OCI-LY1 (cell line): ENCODE data around the gene MELTF.
"Not testable (repeated sequence)": the region's sequence is repeated elsewhere in the genome, so short reads cannot be mapped to it uniquely, and the experiment has no call there.

Experiments
- H2AFZ ChIP-seq: fragments of 200-600 bp; sonication (generic), shearing (Covaris generic); 2 replicates; pipeline ENCODE4 v1.6.0; 2014; ENCODE audit warnings: antibody characterized with exemption, mild to moderate bottlenecking, low read length
- H3F3A ChIP-seq: fragments of 200-600 bp; sonication (generic), shearing (Covaris generic); 2 replicates; pipeline ENCODE4 v1.6.0; 2014; ENCODE audit warnings: mild to moderate bottlenecking, antibody characterized with exemption, low read length, moderate library complexity; ENCODE audit not compliant: insufficient read depth
- H3K27ac ChIP-seq: fragments of 200-600 bp; sonication (generic); 2 replicates; pipeline ENCODE4 v1.5.1; 2014; ENCODE audit warnings: low read length, mixed run types, mild to moderate bottlenecking, low read depth; ENCODE audit not compliant: poor library complexity, severe bottlenecking
- H3K27me3 ChIP-seq: fragments of 200-600 bp; sonication (generic); 2 replicates; pipeline ENCODE4 v1.6.0; 2014; ENCODE audit warnings: antibody characterized with exemption, mild to moderate bottlenecking, low read length, moderate library complexity; ENCODE audit not compliant: insufficient read depth
- H3K36me3 ChIP-seq: fragments of 200-600 bp; sonication (generic); 2 replicates; pipeline ENCODE4 v1.6.1; 2014; ENCODE audit warnings: mild to moderate bottlenecking, antibody characterized with exemption, low read length, moderate library complexity, mixed read lengths; ENCODE audit not compliant: insufficient read depth
- H3K4me1 ChIP-seq: fragments of 200-600 bp; sonication (generic); 2 replicates; pipeline ENCODE4 v1.5.1; 2014; ENCODE audit warnings: mild to moderate bottlenecking, low read length, moderate library complexity; ENCODE audit not compliant: insufficient read depth, severe bottlenecking
- H3K4me2 ChIP-seq: fragments of 200-600 bp; sonication (generic), shearing (Covaris generic); 2 replicates; pipeline ENCODE4 v1.6.1; 2014; ENCODE audit warnings: low read length
- H3K4me3 ChIP-seq: fragments of 200-600 bp; sonication (generic); 2 replicates; pipeline ENCODE4 v1.5.1; 2014; ENCODE audit warnings: low read length, low read depth, mild to moderate bottlenecking, mixed read lengths; ENCODE audit not compliant: poor library complexity, severe bottlenecking
- H3K79me2 ChIP-seq: fragments of 200-600 bp; shearing (Covaris generic); 2 replicates; pipeline ENCODE4 v1.6.1; 2016; ENCODE audit warnings: mixed run types, low read length, mixed read lengths; ENCODE audit not compliant: insufficient read depth
- H3K9ac ChIP-seq: fragments of 200-600 bp; sonication (generic), shearing (Covaris generic); 2 replicates; pipeline ENCODE4 v1.6.1; 2014; ENCODE audit warnings: mild to moderate bottlenecking, low read length, mixed read lengths
- H3K9me2 ChIP-seq: fragments of 200-600 bp; sonication (generic), shearing (Covaris generic); 2 replicates; pipeline ENCODE4 v1.6.1; 2014; ENCODE audit warnings: low read depth, mild to moderate bottlenecking, low read length, mixed read lengths
- H3K9me3 ChIP-seq: fragments of 200-600 bp; shearing (Covaris generic); 2 replicates; pipeline ENCODE4 v1.6.1; 2014; ENCODE audit warnings: low read length, mixed read lengths
- H4K20me1 ChIP-seq: fragments of 200-600 bp; sonication (generic), shearing (Covaris generic); 2 replicates; pipeline ENCODE4 v1.6.0; 2016; ENCODE audit warnings: mild to moderate bottlenecking, low read length; ENCODE audit not compliant: insufficient read depth
- EZH2 ChIP-seq: fragments of 200-600 bp; sonication (generic), shearing (Covaris generic); IDR thresholded peaks from 2 replicates; pipeline ENCODE4 v1.8.0; 2017; ENCODE audit warnings: borderline replicate concordance, mixed run types, mild to moderate bottlenecking, antibody characterized with exemption, low read length, moderate library complexity, mixed read lengths
- TF ChIP-seq, protein P1 (sequence below): fragments of 200-600 bp; sonication (generic), shearing (Covaris generic); IDR thresholded peaks from 2 replicates; pipeline ENCODE4 v1.5.1; 2017; ENCODE audit warnings: mild to moderate bottlenecking, antibody characterized with exemption, low read length, moderate library complexity, mixed read lengths

MELTF gene

DNA sequence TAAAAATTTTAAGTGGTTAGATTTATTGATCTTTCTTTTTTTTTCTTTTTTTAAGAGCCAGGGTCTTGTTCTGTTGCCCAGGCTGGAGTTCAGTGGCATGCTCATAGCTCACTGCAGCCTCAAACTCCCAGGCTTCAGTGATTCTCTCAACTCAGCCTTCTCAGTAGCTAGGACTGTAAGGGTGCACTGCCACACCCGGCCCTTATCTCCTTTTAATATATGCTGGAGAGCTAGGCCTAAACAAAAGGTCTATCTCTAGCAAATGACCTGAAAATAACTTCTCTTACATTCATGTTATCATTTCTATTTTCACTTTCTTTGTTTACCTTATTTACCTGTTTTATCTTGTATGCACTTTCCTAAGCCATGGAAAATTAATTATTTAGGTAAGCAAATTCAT, 35.2 kb upstream of the MELTF start:
- Histone ChIP-seq H3K9me2 (no peaks in the 10 kb centered on the region), H2AFZ (no peak overlapping the region), H3K36me3 (peaks cover 63% of the 10 kb centered on the region)

DNA sequence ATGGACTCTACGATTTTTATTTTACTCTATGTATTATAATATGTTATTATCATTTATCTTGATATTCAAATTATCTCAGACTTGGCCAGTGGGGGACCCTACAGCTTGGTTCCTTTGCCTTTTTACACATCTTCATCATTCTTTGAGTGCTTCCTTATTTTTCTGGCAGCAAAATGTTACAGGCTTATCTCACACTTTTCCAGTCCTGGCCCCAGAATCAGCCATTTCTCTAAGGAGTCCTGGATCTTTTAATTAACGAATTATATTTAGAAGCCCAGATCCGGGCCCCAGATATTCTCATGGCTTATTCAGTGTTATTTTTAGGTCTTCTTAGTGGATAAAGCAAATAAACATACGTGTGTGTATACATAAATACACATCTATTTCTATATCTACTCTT, 32.8 kb upstream of the MELTF start:
- TF ChIP-seq, protein P1, sequence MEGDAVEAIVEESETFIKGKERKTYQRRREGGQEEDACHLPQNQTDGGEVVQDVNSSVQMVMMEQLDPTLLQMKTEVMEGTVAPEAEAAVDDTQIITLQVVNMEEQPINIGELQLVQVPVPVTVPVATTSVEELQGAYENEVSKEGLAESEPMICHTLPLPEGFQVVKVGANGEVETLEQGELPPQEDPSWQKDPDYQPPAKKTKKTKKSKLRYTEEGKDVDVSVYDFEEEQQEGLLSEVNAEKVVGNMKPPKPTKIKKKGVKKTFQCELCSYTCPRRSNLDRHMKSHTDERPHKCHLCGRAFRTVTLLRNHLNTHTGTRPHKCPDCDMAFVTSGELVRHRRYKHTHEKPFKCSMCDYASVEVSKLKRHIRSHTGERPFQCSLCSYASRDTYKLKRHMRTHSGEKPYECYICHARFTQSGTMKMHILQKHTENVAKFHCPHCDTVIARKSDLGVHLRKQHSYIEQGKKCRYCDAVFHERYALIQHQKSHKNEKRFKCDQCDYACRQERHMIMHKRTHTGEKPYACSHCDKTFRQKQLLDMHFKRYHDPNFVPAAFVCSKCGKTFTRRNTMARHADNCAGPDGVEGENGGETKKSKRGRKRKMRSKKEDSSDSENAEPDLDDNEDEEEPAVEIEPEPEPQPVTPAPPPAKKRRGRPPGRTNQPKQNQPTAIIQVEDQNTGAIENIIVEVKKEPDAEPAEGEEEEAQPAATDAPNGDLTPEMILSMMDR = no peak
- no peak for TF ChIP-seq EZH2
- no peak overlapping the region for H3K9ac ChIP-seq
- no peak overlapping the region for H3K27ac ChIP-seq
- no peaks in the 10 kb centered on the region for H3K9me2 ChIP-seq
- H4K20me1 ChIP-seq = no peaks in the 10 kb centered on the region
- H3K4me1 ChIP-seq = no peaks in the 10 kb centered on the region
- peaks cover 84% of the 10 kb centered on the region for H3K36me3 ChIP-seq
- H3F3A ChIP-seq = no peaks in the 10 kb centered on the region
- H3K27me3 ChIP-seq = no peaks in the 10 kb centered on the region
- no peaks in the 10 kb centered on the region for H3K79me2 ChIP-seq
- no peak overlapping the region for H3K4me3 ChIP-seq
- H3K9me3 ChIP-seq = no peaks in the 10 kb centered on the region
- H2AFZ ChIP-seq = no peak overlapping the region
- H3K4me2 ChIP-seq = no peak overlapping the region

More for the DNA sequence above, 35.2 kb upstream of the MELTF start:
- Histone ChIP-seq H3K4me2 (no peak overlapping the region), H3K4me3 (no peak overlapping the region), H3K79me2 (no peaks in the 10 kb centered on the region), H4K20me1 (no peaks in the 10 kb centered on the region), H3K4me1 (no peaks in the 10 kb centered on the region), H3K9ac (no peak overlapping the region), H3K9me3 (no peaks in the 10 kb centered on the region), H3F3A (no peaks in the 10 kb centered on the region), H3K27me3 (no peaks in the 10 kb centered on the region), H3K27ac (no peak overlapping the region)
- no peak for TF ChIP-seq EZH2
- TF ChIP-seq, protein P1 = no peak

DNA sequence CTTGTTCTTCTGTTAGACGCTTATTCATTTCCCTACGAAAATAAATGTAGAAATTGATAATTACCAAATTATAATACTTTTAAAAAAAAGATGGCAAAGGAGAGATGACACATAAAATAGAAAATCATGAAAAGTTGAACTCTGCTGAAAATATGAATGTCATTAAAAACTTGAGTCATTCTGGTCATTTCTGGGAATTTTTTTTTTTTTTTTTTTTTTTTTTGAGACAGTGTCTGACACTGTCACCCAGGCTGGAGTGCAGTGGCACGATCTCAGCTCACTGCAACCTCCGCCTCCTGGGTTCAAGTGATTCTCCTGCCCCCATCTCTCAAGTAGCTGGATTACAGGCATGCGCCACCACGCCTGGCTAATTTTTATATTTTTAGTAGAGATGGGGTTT, 22.0 kb upstream of the MELTF start:
- not testable (repeated sequence) for H3K4me1 ChIP-seq, H3F3A ChIP-seq, H3K4me2 ChIP-seq, H2AFZ ChIP-seq, H4K20me1 ChIP-seq, H3K79me2 ChIP-seq, H3K27ac ChIP-seq, H3K9me3 ChIP-seq, H3K9ac ChIP-seq, H3K27me3 ChIP-seq, H3K9me2 ChIP-seq, H3K4me3 ChIP-seq
- peaks cover 44% of the 10 kb centered on the region for H3K36me3 ChIP-seq

DNA sequence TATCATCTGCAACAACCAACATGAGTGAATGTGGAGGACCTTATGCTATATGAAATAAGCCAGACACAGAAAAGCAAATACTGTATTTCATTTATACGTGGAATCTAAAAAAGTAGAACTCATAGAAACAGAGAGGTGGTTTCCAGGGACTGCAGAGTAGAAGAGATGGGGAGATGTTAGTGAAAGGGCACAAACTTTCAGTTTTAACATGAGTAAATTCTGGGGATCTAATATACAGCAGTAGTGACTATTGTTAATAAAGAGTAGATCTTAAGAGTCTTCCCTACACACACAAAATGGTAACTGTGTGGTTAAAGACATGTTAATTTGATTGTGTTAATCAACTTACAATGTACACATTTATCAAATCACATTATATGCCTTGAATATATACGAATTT, 20.9 kb upstream of the MELTF start:
- Histone ChIP-seq H3K9ac (no peak overlapping the region), H3K4me1 (no peaks in the 10 kb centered on the region), H3K27ac (no peak overlapping the region), H3K4me2 (no peak overlapping the region), H4K20me1 (no peaks in the 10 kb centered on the region), H3K9me2 (no peaks in the 10 kb centered on the region), H3K27me3 (no peaks in the 10 kb centered on the region), H2AFZ (no peak overlapping the region), H3F3A (no peaks in the 10 kb centered on the region), H3K79me2 (no peaks in the 10 kb centered on the region), H3K36me3 (peaks cover 41% of the 10 kb centered on the region), H3K4me3 (no peak overlapping the region), H3K9me3 (no peaks in the 10 kb centered on the region)
- TF ChIP-seq, protein P1 = no peak
- no peak for TF ChIP-seq EZH2
